ENCODE data around the gene HDAC7. TPM values are rescaled to one million over a fixed set of nuclear protein-coding genes. Genes with fewer than 3 reads are reported as not detected.
A peak's percentile ranks its signal among the peaks of the same experiment; 100 is the strongest.

Gene HDAC7
- total and polyA plus RNA-seq, 2 of the 13 experiments (the other 11 are each of a cell fraction or from before 2014, with no cell fraction given): 4.6 to 10.8 TPM

GRCh38 chr12:47773062-47773857 lies 46.4 kb downstream of the HDAC7 start, which contains the start of gene SLC48A1 (continued):
- TF ChIP-seq ZNF577 (CRISPR knock-in tag; IDR thresholded peaks at IDR 0.05; ENCODE audit: borderline replicate concordance, low read depth): no peak
- TF ChIP-seq ZNF33A (CRISPR knock-in tag; IDR thresholded peaks at IDR 0.05; ENCODE audit: borderline replicate concordance): no peak
- no peak for TF ChIP-seq ZNF704 (CRISPR knock-in tag; IDR thresholded peaks at IDR 0.05; ENCODE audit: borderline replicate concordance)
- no peak for TF ChIP-seq USF2 (IDR thresholded peaks at IDR 0.05; ENCODE audit: low read depth, low read length)
- no peak for TF ChIP-seq USF2 (CRISPR knock-in tag; IDR thresholded peaks at IDR 0.05; ENCODE audit: borderline replicate concordance)
- no peak for TF ChIP-seq ZBTB7B (CRISPR knock-in tag; IDR thresholded peaks at IDR 0.05)
- no peak for TF ChIP-seq FOXO1 (CRISPR knock-in tag; IDR thresholded peaks at IDR 0.05)
- TF ChIP-seq ZNF710 (CRISPR knock-in tag; IDR thresholded peaks at IDR 0.05; ENCODE audit: borderline replicate concordance): 0 out of 2 replicates have a peak, but pooled peaks have one; percentile 8
- TF ChIP-seq ZNF18 (CRISPR knock-in tag; IDR thresholded peaks at IDR 0.05; ENCODE audit: insufficient replicate concordance): no peak
- TF ChIP-seq ZKSCAN5 (CRISPR knock-in tag; IDR thresholded peaks at IDR 0.05): no peak
- TF ChIP-seq U2AF2 (IDR thresholded peaks at IDR 0.05; ENCODE audit: low read depth, low read length): no peak
- TF ChIP-seq ZNF280D (CRISPR knock-in tag; IDR thresholded peaks at IDR 0.05): no peak
- no peak for TF ChIP-seq TGIF2 (CRISPR knock-in tag; IDR thresholded peaks at IDR 0.05)
- peak; percentile 46; the same call in 1 of the 2 replicates for TF ChIP-seq ETV5 (CRISPR knock-in tag; IDR thresholded peaks at IDR 0.05; ENCODE audit: borderline replicate concordance)
- TF ChIP-seq POLR2G (IDR thresholded peaks at IDR 0.05; ENCODE audit: low read depth, low read length): peak; percentile 55; the same call in 1 of the 2 replicates
- TF ChIP-seq NCOA5 (CRISPR knock-in tag; IDR thresholded peaks at IDR 0.05): no peak
- TF ChIP-seq YY1 (IDR thresholded peaks at IDR 0.05; ENCODE audit: insufficient read depth, insufficient replicate concordance, low read depth, low read length): no peak

All from HepG2 (cell line).